Right lobe of liver (tissue), 4 donors: ENCODE results near the gene COL4A1.

ENCODE experiments used
- CTCF ChIP-seq, 4 donors: fragments of 200-600 bp in 3 of 4; fragments of 450-650 bp in 1 of 4; IDR thresholded peaks; one replicate each; pipeline versions ENCODE4 v1.5.1 to v1.8.0; 2016 to 2022; ENCODE audit warnings: antibody characterized with exemption in 4 of 4, mild to moderate bottlenecking in 2 of 4
- POLR2A ChIP-seq: fragments of 450-650 bp; IDR thresholded peaks from one replicate; pipeline ENCODE4 v1.6.1; 2017; ENCODE audit warnings: antibody characterized with exemption, mild to moderate bottlenecking
- donor health status: DM: no; HTN: no; CAD: no.
- donor health status: DM: no; HTN: no; CAD: no.
- donor health status: DM: no; HTN: yes; CAD: no.

GRCh38 chr13:110348309-110349105 lies 41.5 kb upstream of the COL4A1 start:
- TF ChIP-seq CTCF (IDR thresholded peaks at IDR 0.05) (no peak), POLR2A (no peak)
